NCI-H2107 treated with DMSO at 0.1 percent for 48 hours (cell line): Measurements from ENCODE around the gene KLF4.

ENCODE experiments used
- DNase-seq: peaks from one replicate; lab custom pipeline; 2025; ENCODE audit not compliant: unreplicated experiment; lab: John Stamatoyannopoulos, UW

The KLF4 gene

GRCh38 chr9:107455425-107456135 lies 34.0 kb downstream of the KLF4 start:
- DNase-seq: no peak

GRCh38 chr9:107453479-107453878 lies 36.1 kb downstream of the KLF4 start:
- no peak for DNase-seq

GRCh38 chr9:107447834-107448233 lies 41.7 kb downstream of the KLF4 start:
- DNase-seq: no peak

GRCh38 chr9:107447081-107447480 lies 42.5 kb downstream of the KLF4 start:
- DNase-seq: no peak

GRCh38 chr9:107446491-107446890 lies 43.1 kb downstream of the KLF4 start:
- no peak for DNase-seq

GRCh38 chr9:107443786-107444185 lies 45.8 kb downstream of the KLF4 start:
- no peak for DNase-seq

GRCh38 chr9:107439991-107440456 lies 49.5 kb downstream of the KLF4 start:
- no peak for DNase-seq

GRCh38 chr9:107438211-107439031 lies 51.1 kb downstream of the KLF4 start:
- no peak for DNase-seq

- DNase-seq: no peak
Observed at GRCh38 chr9:107437716-107438115, 51.9 kb downstream of the KLF4 start.

- DNase-seq: no peak
Observed at GRCh38 chr9:107435415-107435814, 54.2 kb downstream of the KLF4 start.
